SKM-1 treated with dmso at 0.1 percent for 144 hours (cell line): ENCODE data around the gene STIMATE.

Experiments used
- DNase-seq: peaks from one replicate; lab custom pipeline; 2025; ENCODE audit not compliant: unreplicated experiment; lab: John Stamatoyannopoulos, UW

The STIMATE gene

DNA sequence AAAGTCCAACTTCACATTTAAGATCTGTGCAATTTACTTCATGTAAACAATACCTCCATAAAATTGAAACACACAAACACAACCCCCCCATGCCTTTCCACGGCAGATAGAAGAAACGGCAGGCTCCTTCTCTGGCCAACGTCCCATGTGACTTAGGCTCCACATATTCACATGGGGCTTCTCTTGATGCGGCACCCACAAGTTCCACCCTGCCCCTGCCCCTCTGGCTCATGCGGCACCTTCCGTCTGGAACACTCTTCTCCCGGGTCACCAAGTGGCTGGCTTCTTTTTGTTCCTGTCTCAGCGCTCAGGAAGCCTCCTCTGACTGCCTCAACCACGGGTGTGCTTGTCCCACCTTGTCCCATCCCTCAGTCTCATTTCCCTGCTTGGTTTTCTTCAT lies 25.6 kb downstream of the STIMATE start:
- no peak for DNase-seq

DNA sequence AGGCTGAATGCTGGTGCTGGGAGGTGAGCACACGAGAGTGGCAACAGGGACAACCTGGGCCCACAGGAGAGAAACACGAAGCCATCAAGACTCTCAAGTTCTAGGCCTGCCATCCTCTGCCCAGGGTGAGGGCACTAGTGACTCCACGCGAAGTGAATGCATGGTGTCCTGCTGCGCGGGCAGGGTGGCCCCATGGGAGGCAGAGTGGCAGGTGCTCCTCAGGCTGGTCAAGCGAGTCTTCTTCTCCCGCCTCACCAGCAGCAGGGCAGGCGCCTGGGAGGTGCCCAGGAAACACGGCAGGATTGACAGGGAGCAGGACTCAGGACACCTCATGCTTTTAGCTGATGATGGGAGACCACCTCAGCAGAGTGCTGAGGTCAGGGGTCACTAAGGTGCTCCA lies 26.9 kb downstream of the STIMATE start:
- DNase-seq: no peak

DNA sequence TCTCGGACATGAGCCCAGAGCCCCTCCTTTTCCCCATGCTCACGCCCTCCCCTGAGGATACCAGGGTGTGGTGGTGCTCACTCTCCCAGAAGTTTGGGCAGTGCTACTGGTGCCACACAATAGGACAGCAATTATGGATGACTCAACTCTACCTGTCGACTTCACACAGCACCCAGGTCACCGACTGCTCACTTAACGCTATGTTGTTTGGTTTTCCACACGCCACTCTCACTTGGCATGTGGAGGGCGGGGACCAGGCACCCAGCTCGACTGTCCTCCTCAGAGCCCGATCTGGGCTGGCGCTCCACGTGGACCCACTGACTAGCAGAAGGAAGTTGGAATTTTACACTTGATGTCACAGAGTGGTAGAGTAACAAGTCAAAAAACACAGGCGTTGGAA lies 30.9 kb downstream of the STIMATE start:
- no peak for DNase-seq

DNA sequence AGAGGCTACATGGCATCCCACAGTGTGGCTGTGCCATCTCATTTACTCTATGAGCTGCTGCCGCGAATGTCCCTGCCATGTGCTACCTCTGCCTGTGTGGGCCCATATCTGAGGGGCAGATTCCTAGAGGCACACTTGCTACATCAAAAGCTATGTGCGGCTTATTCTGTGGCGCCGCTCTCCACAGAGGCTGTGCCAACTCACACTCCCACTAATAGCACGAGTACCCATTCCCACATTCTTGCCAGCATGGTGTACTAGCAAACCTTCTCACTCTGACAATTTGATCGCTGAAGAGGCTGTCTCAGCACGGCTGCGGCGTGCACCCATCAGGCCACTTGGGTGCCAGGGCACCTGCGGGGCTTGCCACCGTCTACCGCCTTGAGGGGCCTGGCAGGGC lies 31.4 kb downstream of the STIMATE start:
- no peak for DNase-seq

DNA sequence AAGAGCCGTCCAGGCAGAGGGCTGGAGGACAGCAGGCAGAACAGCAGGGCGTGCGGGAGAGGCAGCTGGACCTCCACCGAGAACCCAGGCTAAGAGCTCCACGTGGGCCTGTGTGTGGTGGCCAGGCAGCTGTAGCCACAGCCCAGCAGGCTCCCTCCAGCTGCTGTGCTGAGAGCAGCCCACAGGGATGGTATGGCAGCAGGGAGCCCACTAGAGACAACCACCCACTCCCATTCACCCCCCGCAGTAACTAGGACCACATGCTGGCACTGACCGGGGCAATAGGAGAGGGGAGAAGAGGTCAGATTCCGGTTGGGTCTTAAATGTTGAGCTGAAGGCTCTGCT lies 37.0 kb downstream of the STIMATE start:
- no peak for DNase-seq

DNA sequence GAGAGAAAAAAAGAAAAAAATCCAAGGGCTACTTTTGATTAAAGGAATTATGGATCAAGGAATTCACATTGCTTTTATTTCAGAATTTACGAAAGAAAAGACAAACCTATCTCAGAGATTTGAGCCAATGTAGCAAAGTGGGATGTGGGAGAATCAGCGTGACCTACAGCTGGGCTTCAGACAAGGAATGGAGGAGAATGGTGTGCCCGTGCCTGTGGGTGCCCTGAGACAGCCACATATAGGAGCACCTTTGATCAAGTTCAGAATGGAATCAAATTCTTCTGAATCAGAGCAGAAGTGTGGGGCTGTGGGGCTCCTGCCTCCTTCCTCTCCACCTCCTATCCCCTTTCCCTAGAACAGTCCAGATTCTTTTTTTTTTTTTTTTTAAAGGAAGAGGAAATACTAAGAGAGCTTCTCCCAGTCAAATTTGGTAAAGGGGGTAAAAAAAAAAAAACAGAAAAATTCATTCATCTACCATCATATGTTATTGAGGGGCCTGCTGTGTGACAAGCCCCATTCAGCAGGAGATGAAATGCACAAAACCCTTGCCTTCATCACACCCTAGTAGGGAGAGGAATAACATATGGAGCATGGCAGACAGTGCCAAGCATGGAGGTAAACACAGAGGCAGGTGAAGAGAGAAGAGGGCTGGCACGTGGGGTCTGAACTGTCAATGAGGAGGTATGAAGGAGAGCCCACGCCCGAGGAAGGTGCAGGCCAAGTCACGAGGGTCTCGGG lies 37.5 kb downstream of the STIMATE start:
- no peak for DNase-seq

DNA sequence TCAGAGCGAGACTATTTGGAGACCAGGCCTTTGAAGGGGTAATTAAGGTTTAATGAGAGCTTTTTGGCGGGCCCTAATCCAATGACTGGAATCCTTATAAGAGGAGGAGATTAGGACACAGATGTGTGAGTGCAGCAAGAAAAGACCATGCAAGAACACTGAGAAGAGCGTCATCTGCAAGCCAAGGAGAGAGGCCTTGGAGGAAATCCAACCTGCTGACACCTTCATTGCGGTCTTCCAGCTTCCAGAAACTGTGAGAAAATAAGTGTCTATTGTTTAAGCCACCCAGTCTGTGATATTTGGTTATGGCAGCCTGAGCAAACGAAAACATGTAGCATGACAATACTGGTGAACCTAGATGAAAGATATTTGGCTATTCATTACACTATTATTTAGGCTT lies 39.5 kb downstream of the STIMATE start:
- no peak for DNase-seq

DNA sequence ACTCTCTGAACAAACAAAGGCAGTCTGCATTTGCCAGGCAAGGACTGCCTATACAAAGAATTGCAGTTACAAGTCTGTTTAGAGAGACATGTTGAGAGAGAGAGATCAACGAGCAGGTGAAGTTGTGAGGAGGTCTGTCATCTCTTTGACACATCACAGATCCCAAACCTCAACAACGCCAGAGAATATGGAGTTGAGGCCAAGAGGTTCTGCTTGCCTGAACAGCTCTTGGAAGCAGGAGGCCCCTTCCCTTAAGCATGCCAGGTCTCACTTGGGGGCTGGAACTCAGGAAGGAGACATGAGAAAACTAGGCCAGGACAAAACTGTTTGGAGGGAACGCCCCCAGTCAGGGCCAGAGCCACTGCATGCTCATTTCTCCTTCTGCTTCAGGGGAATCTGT lies 40.2 kb downstream of the STIMATE start:
- no peak for DNase-seq

DNA sequence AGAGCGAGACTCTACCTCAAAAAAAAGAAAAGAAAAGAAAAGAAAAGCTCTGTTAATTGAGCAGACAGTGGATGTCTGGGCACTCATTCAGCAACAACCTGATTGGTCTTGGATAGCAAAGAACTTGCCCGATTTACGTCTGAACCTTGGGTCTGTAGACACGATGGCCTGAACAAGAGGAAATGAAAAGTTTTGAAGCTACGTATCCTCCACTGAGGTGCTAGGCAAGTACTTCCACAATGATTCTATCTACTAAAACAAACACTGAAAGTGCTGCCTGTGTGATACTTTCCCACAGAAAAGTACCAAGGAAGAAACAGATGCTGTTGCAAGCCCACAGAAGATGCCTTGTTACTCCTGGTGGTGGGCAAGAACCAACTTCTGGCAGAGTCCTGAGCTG lies 40.7 kb downstream of the STIMATE start:
- no peak for DNase-seq

DNA sequence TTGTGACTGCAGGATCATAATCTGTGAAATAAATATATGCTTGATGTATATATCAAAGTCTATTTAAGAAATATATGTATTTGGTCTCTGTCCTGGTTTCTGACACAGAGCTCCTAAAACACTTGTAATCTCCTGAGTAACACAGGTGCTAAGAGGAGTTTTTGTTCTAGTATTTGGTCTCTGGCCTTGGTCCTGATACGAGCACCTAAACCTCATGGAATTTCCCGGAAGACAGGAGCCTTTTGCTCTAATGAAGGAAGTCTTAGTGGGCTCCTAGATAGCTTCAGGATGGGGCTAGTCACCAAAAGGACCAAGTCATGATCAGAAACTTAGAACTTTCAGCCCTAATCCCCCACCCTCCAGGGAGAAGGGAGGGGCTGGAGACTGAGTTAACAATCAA lies 43.3 kb downstream of the STIMATE start:
- DNase-seq: no peak

DNA sequence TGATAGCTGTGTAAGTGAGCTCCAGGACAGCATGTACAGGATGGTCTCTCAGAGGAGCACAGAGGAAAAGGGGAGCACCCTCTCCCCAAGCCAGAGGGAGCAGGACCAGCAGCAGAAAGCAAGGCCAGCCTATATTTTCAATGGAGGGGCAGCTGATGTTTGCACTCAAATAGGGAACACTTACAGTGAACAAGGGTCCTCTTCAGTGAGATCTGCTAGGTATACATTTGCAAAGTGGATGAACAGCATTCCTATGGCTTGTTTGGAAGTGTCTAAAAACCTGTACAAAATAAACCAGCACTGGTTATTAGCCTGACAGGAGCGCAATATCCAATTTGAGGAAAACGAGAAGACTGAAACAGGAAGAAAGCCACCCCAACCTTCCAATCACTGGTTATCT lies 44.9 kb downstream of the STIMATE start:
- no peak for DNase-seq

DNA sequence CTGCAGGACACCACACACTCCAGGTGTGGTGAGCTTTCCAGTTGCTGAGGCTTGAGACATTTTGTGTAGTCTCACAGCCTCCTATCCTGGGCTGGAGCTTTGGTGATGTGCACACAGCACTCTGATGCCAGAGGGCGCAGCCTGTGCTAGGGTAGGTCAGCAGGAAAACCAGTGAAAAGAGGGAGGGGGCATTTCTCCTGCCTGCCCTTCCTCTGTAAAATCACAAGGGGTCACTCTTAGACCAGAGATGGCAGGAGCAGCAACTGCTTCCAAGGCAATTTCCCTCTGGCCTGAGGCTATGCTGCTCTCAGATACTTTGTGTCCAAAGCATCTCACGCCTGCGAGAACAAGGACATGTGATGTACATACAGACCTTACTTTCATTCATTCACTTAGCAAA lies 46.0 kb downstream of the STIMATE start:
- peak; percentile 25 for DNase-seq

DNA sequence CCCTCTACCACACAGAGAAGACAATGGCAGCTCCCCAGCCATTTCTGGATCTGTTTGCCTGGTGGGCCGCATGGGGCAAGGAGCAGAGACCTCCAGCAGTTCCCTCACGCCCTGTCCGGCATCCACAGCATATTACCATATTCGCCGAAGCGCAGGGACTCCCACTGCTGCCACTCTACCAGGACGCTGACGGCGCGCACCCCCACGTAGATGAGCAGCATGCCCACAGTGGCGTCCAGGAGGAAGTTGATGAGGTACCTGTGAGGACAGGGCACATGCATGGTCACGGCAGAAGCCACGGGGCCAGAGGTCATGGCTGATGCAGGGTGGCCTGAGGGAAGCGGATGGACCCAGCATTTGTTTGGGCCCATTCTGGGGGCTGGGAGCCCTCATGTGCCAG lies 47.7 kb downstream of the STIMATE start:
- no peak for DNase-seq

DNA sequence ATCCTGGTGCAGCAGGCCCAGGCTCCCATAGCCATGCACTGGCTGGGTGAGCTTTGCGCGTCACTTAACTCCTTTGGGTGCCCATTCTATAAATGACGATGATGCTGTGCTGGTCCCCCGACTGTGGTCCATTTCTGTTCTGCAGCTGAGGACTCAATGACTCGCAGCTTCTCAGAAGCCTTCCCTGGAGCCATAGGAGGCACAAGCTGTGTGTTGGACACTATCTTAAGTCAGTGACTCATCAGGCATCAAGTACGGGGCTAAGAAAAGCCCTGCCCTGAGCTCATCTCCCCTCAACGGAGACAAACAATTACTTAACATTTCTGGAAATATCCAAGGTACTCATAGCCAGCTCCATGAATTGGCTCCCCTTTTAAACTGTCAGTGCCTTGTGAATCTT lies 48.7 kb downstream of the STIMATE start:
- no peak for DNase-seq

DNA sequence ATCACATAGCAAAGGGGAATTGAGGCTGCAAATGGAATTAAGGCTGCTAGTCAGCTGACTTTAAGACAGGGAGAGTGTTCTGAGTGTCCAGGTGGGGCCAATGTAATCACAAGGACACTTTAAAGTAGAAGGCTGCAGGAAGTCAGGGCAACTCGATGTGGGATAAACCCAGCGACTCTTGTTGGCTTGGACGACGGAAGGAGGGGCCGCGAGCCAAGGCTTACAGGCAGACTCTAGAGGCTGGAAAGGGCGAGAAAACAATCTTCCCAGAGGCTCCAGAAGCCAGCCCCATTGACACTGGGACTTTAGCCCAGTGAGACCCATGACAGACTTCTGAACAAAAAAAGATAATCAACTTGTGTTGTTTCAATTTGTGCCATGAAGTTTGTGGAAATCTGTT lies 49.6 kb downstream of the STIMATE start:
- no peak for DNase-seq

DNA sequence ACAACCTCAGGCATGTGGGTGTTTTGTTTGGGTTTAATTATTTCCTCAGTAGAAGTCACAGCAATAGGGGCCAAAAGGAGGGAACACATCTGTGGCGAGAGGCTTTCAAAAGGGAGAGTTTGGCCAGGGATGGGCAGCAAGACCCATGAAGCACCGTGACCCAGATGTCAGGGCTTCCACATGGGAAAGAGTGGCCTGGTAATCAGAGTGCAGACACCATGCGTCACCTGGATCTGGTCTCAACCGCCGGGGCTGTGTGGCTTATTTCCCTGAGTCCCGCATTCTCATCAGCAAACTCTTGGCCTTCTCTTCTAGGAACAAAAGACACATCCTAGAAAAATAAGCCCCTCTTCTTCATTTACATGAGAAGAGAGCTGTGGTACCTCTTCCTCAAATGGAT lies 50.1 kb downstream of the STIMATE start:
- no peak for DNase-seq

DNA sequence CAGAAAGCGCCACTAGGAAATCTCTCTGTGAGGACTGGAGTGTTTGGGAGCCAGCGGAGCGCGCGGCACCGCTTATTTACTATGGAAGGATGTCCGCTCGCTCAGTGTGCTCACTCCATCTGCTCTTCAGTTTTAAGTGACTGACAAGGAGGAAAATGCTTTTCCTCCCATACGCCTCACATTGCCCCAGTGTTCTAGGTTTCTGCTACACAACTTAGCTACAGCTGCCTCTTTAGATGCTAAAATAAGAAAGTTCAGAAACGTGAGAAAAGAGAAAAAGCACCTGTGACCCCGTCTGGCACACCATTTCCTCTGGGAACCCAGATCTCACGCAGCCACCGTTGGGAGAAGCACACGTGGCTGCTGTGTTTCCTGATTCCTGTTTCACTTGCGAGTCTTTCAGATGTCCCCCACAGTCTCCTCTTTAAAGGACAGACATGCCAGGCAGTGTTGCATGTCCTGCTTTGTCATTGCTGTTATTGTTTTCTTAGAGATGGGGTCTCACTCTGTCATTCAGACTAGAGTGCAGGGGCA lies 50.8 kb downstream of the STIMATE start:
- DNase-seq: no peak

DNA sequence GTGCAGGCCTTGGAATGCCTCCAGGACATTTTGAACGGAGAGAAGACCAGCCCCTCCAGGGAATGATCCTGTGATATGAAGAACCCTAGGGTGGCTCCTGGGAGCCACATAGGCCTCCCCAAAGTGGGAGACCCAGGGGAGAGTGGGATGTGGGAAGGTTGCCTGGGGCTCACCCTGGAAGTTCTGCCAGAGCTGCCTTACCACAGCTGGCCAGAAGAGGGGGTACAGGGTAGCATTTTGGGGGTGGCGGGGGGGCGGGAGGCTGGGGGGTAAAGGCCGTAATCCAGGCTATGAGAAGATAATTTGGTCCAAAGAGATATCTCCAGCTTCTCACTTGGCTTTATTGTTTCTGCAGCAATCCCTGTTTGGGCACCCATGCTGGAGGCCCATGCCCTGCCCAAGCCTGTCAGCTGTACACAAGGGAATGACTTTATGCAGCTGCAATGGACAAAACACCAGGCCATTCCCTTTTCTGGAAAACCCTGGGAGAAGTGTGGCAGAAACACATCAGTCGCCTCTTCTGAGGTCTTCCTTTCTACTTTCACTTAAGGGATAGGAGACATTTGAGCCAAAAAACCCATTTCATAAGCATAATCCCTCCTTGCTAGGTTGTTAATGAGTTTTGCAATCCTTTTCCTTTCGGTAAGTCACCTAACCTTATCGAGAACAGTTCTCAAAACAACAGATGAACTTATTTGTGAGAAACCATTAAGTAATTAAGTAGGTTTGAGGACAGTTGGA lies 51.5 kb downstream of the STIMATE start:
- no peak for DNase-seq

DNA sequence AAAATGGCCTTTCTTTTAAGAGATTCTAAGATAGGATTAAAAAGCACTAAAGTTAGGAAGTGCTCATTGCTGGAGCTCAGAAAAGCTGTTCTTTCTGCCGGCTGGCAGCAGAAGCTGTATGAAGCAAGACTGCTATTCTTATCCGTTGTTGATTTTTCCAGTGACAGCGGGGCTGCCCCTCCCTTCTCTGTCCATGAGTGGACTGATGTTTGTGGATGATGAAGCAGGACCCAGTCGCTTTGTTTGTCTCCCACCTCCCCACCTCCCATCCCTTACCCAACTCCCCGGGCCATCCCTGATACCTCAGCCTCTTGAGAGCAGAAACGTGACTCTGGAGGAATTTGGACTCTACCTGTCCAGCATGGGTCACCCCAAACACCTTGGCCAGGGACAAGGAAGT lies 52.2 kb downstream of the STIMATE start:
- DNase-seq: peak; percentile 35

DNA sequence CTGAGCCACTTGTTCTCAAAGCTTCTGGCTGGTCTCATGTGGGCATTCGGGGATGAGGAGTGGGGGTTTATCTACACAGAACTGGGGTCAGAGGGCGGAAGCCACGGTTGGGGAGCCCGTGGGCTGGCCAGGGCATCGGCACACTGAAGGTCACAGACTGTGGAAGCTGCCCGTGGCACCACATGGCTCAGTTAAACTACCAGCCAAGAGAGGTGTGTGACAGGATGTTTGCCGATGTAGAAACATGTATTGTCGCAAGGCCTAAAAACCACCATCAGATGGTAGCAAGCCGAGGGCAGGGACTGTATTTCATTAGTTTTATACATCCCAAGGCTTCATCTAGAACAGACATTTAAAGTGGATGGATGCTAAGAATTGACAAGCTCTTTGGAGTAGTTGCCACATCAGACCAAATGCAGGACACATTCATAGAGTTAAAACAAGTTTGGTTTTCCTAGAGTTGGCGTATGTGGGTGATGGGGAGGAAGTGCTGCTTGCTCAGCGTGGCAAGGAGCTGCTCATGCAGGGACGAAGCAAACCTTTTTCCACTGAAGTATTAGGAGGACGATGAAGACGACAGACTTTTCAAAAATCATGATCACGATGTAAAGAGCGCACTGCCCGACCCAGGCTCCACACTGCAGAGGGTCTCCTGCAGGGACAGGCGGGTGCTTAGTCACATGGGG lies 52.9 kb downstream of the STIMATE start:
- DNase-seq: peak; percentile 46

DNA sequence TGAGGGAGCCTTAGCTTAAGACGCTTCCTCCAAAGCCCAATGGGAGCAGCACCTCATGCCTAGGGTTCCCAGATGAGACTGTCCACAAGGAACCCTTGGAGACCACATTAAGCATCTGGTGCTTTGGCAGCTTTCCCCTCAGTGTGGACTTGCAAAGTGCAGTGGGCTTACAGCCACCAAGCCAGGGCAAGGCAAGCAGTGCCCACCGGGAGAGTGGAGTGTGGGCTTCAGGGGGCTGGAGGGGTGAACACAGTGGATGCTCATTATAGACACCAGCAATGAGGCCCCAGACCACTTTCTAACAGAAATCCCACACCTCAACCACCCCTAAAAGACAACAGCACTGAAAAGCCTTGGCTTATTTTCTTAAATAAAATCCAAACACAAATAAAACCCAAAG lies 53.5 kb downstream of the STIMATE start:
- no peak for DNase-seq
